Coronary artery (tissue), 2 donors: Measurements from ENCODE around the gene SORCS1.

ENCODE experiments used
- DNase-seq: peaks from one replicate; pipeline ENCODE4 v3.0.0-alpha.2; 2017; ENCODE audit warnings: low spot score
- H3K27ac ChIP-seq, 2 donors: fragments of 200-600 bp; sonication (generic); one replicate each; pipeline ENCODE4 v1.5.1; 2016 to 2019
- H3K4me3 ChIP-seq: fragments of 200-600 bp; sonication (generic); 2 replicates; pipeline ENCODE4 v1.5.1; 2016; ENCODE audit warnings: mild to moderate bottlenecking, moderate library complexity
- CTCF ChIP-seq: fragments of 200-600 bp; sonication (generic); IDR thresholded peaks from one replicate; pipeline ENCODE4 v1.5.1; 2019; ENCODE audit warnings: antibody characterized with exemption

SORCS1 gene

DNA sequence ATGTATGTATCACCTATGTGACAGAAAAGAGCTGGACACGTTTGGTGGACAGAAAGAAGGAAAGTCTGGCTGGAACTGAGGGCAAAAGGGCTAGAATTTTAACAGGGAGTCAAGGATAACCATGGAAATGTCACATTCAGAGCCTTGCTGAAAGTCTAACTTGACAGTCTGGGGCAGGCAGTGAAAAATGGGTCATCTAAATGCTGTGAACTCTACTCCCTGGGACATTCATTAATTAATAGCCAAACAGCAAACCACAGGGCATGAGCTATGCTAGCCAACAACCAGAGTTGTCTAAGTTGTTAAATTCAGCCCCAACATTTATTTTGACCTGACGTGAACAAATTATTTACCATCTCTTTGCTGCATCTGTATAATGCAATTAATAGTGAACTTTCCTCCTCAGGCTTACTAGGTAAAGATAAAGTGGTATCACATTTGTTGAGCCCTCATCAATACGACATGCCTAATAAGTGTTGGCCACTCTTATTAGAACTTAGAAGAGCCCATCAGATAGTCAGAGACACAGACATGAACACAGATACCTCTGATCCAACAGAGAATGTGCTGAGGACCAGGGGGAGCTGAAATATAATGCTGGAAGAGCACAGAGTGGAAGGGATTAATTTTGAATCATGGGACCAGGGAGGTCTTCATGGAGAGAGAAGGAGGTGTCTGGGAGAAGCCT, 109.9 kb downstream of the SORCS1 start:
- DNase-seq: no peak
- H3K4me3 ChIP-seq: no peak overlapping the region
- no peak overlapping the region for H3K27ac ChIP-seq
- no peak for TF ChIP-seq CTCF

DNA sequence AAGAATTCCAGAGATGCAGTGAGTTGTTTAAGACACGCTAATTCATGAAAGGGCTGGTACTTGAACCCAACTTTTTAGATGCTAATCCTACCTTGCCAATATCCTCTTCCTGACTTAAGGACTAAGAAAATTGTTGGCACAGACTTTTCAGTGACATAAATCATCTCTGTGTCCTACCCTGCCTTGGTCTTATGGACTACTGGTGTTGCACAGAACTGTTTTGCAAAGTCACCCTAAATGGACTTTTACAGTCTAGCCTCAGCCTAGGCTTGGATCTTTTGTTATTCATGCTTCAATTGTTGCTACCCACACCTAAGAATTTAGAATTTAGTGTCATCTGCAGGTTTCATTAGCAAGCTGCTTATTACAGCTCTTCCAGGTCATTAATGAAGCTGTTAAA, 112.7 kb downstream of the SORCS1 start:
- Histone ChIP-seq H3K27ac (no peak overlapping the region), H3K4me3 (no peak overlapping the region)
- no peak for DNase-seq
- TF ChIP-seq CTCF: no peak

DNA sequence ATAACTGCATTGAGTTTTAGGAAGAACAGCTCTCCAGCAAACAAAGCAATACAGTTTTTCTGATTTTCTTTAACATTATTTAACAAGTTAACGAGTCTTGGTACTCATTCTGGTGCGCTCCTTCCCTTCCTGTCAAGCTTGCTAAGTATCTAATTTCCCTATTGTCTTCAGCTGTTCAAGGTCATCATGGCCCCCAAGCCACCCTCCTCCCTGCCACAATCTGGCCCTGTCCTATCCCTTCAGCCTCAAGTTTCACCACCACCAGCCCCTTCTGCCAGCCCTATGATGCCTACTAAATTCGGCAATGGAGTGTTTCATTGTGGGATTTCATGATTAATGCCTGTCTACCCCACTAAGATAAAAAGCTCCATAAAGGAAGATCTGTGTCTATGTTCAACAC, 121.0 kb downstream of the SORCS1 start:
- no peak for DNase-seq
- Histone ChIP-seq H3K27ac (no peak overlapping the region), H3K4me3 (no peak overlapping the region)
- no peak for TF ChIP-seq CTCF

GRCh38 chr10:107037192-107038122, 127.0 kb downstream of the SORCS1 start:
- no peak for DNase-seq
- TF ChIP-seq CTCF: no peak
- H3K4me3 ChIP-seq: no peak overlapping the region
- H3K27ac ChIP-seq: no peak overlapping the region

- no peak for DNase-seq
- Histone ChIP-seq H3K4me3 (no peak overlapping the region), H3K27ac (no peak overlapping the region)
- TF ChIP-seq CTCF: no peak
These were observed 130.6 kb downstream of the SORCS1 start for GRCh38 chr10:107033799-107034422.

GRCh38 chr10:107032700-107033401, 131.7 kb downstream of the SORCS1 start:
- no peak for TF ChIP-seq CTCF
- no peak for DNase-seq
- no peak overlapping the region for H3K4me3 ChIP-seq
- no peak overlapping the region for H3K27ac ChIP-seq
